Gastroesophageal sphincter (tissue), 4 donors: ENCODE measurements around the gene SUN1. TPM values are rescaled to one million over a fixed set of nuclear protein-coding genes. Genes with fewer than 3 reads are reported as not detected.

Source experiments
- ATAC-seq: fragments of 150-250 bp; one replicate; pipeline ENCODE4 v1.9.1; 2016; ENCODE audit warnings: mild to moderate bottlenecking, moderate library complexity
- H3K27ac ChIP-seq, 4 donors: fragments of 200-600 bp; sonication (generic) in 3 of 4; 1 replicate in 3 of 4; 2 replicates in 1 of 4; pipeline ENCODE4 v1.5.1; 2016 to 2019
- H3K27me3 ChIP-seq: fragments of 200-600 bp; sonication (generic); one replicate; pipeline ENCODE4 v1.5.1; 2019
- H3K36me3 ChIP-seq, 2 donors: fragments of 200-600 bp; sonication (generic); one replicate each; pipeline ENCODE4 v1.5.1; 2019; ENCODE audit warnings: control low read depth in 1 of 2
- H3K4me1 ChIP-seq, 3 donors: fragments of 200-600 bp; sonication (generic); 1 replicate in 2 of 3; 2 replicates in 1 of 3; pipeline ENCODE4 v1.5.1; 2016 to 2019; ENCODE audit warnings: control low read depth in 2 of 3
- H3K4me3 ChIP-seq, 2 donors: fragments of 200-600 bp; sonication (generic); one replicate each; pipeline ENCODE4 v1.5.1; 2019; ENCODE audit warnings: mild to moderate bottlenecking in 1 of 2, moderate library complexity in 1 of 2
- H3K9me3 ChIP-seq, 3 donors: fragments of 200-600 bp; sonication (generic); one replicate each; pipeline ENCODE4 v1.5.1; 2017 to 2019; ENCODE audit warnings: control low read depth in 2 of 3
- CTCF ChIP-seq, 4 experiments: fragments of 200-600 bp in 2 of 4; fragments of 450-650 bp in 2 of 4; sonication (generic) in 1 of 4; IDR thresholded peaks; one replicate each; pipeline ENCODE4 v1.5.1; 2017 to 2019; ENCODE audit warnings: antibody characterized with exemption in 4 of 4, mild to moderate bottlenecking in 2 of 4, moderate library complexity in 2 of 4
- EP300 ChIP-seq: sonication (generic); formaldehyde crosslinking; IDR thresholded peaks from one replicate; pipeline ENCODE4 v1.6.1; 2017; ENCODE audit warnings: antibody characterized with exemption, mild to moderate bottlenecking
- POLR2A ChIP-seq, 2 donors: fragments of 450-650 bp; IDR thresholded peaks; one replicate each; pipeline ENCODE4 v1.6.1; 2017; ENCODE audit warnings: antibody characterized with exemption in 2 of 2, mild to moderate bottlenecking in 2 of 2, moderate library complexity in 1 of 2
- POLR2AphosphoS5 ChIP-seq: sonication (generic); formaldehyde crosslinking; IDR thresholded peaks from one replicate; pipeline ENCODE4 v1.6.1; 2017; ENCODE audit warnings: antibody characterized with exemption
- WGBS, 2 donors: methylation state at CpG; one replicate each; pipeline ENCODE4 v1.1.5; 2018; ENCODE audit warnings: low coverage in 1 of 2; 5-methylcytosine and 5-hydroxymethylcytosine counted together
- total RNA-seq, 4 donors: library from RNA; depleted of rRNA; stranded (reverse); fragments of >200 nt; gene quantifications; one replicate each; pipeline ENCODE4 v1.1.0, GENCODE V29; 2016

Gene SUN1
- total RNA-seq, 4 donors from 2014 or later = 151 to 261 (median 231) TPM

- Histone ChIP-seq H3K4me3 (no peak overlapping the region), H3K9me3 (no peaks in the 10 kb centered on the region), H3K36me3 (peaks cover 0 to 76% of the 10 kb centered on the region in 2 donors), H3K4me1 (peaks cover 0 to 24% (median 4%) of the 10 kb centered on the region in 3 donors), H3K27ac (no peak overlapping the region), H3K27me3 (no peaks in the 10 kb centered on the region)
- 20 to 30% methylated on average over 1 to 2 of the region's 15 CpGs for WGBS, 2 donors
- TF ChIP-seq EP300 (no peak), POLR2AphosphoS5 (no peak), POLR2A (IDR thresholded peaks at IDR 0.05) (no peak), CTCF (IDR thresholded peaks at IDR 0.05) (no peak)
- ATAC-seq = no peak
Measured at GRCh38 chr7:889025-889390, 56.7 kb downstream of the SUN1 start.

- H3K9me3 ChIP-seq = no peaks in the 10 kb centered on the region
- WGBS, 2 donors = 88 to 94% methylated on average over 3 to 6 of the region's 18 CpGs
- H3K27me3 ChIP-seq = no peaks in the 10 kb centered on the region
- H3K4me3 ChIP-seq = no peak overlapping the region
- no peak overlapping the region for H3K27ac ChIP-seq
- no peak for ATAC-seq
- peaks cover 0 to 80% of the 10 kb centered on the region in 2 donors for H3K36me3 ChIP-seq
- TF ChIP-seq POLR2A (IDR thresholded peaks at IDR 0.05) = no peak
- no peak for TF ChIP-seq POLR2AphosphoS5
- TF ChIP-seq CTCF (IDR thresholded peaks at IDR 0.05) = no peak
- no peak for TF ChIP-seq EP300
- peaks cover 0 to 20% (median 0%) of the 10 kb centered on the region in 3 donors for H3K4me1 ChIP-seq
Measured at GRCh38 chr7:889391-889790, 57.1 kb downstream of the SUN1 start.

- H3K4me1 ChIP-seq = peaks cover 0 to 6% (median 0%) of the 10 kb centered on the region in 3 donors
- H3K9me3 ChIP-seq = no peaks in the 10 kb centered on the region
- peaks cover 0 to 93% of the 10 kb centered on the region in 2 donors for H3K36me3 ChIP-seq
- no peaks in the 10 kb centered on the region for H3K27me3 ChIP-seq
- no peak overlapping the region for H3K4me3 ChIP-seq
- no peak overlapping the region for H3K27ac ChIP-seq
- TF ChIP-seq EP300 = no peak
- TF ChIP-seq POLR2AphosphoS5 = no peak
- no peak for TF ChIP-seq POLR2A (IDR thresholded peaks at IDR 0.05)
- TF ChIP-seq CTCF (IDR thresholded peaks at IDR 0.05) = no peak
- 87 to 89% methylated on average over 3 to 13 of the region's 15 CpGs for WGBS, 2 donors
- no peak for ATAC-seq
Measured at GRCh38 chr7:890868-891267, 58.6 kb downstream of the SUN1 start.

- TF ChIP-seq POLR2A (IDR thresholded peaks at IDR 0.05) = no peak
- TF ChIP-seq POLR2AphosphoS5 = no peak
- no peak for TF ChIP-seq EP300
- TF ChIP-seq CTCF (IDR thresholded peaks at IDR 0.05) = no peak
- H3K27me3 ChIP-seq = no peaks in the 10 kb centered on the region
- no CpG with 5 or more reads among the region's 29 CpGs for WGBS, 2 donors
- no peaks in the 10 kb centered on the region for H3K9me3 ChIP-seq
- H3K36me3 ChIP-seq = peaks cover 0 to 93% of the 10 kb centered on the region in 2 donors
- ATAC-seq = no peak
- H3K4me3 ChIP-seq = no peak overlapping the region
- peaks cover 0 to 1% (median 0%) of the 10 kb centered on the region in 3 donors for H3K4me1 ChIP-seq
- H3K27ac ChIP-seq = no peak overlapping the region
Measured at GRCh38 chr7:891291-891690, 59.0 kb downstream of the SUN1 start.

GRCh38 chr7:891805-892204 is 59.5 kb downstream of the SUN1 start:
- 95% methylated on average over 4 of the region's 20 CpGs; no CpG with 5 or more reads in 1 of the 2 donors for WGBS, 2 donors
- H3K4me3 ChIP-seq = no peak overlapping the region
- no peaks in the 10 kb centered on the region for H3K4me1 ChIP-seq
- H3K27ac ChIP-seq = no peak overlapping the region
- H3K9me3 ChIP-seq = no peaks in the 10 kb centered on the region
- TF ChIP-seq POLR2A (IDR thresholded peaks at IDR 0.05) (no peak), EP300 (no peak), POLR2AphosphoS5 (no peak), CTCF (IDR thresholded peaks at IDR 0.05) (no peak)
- ATAC-seq = no peak
- no peaks in the 10 kb centered on the region for H3K27me3 ChIP-seq
- peaks cover 0 to 93% of the 10 kb centered on the region in 2 donors for H3K36me3 ChIP-seq
